RWPE2 (cell line): ENCODE data around the gene GANC.
A peak's percentile ranks its signal among the peaks of the same experiment; 100 is the strongest.

Source experiments
- ATAC-seq: fragments of 200-7000 bp; cut with Tn5 transposase; 3 replicates; pipeline ENCODE4 v1.9.1; 2021; ENCODE audit warnings: low read depth
- DNase-seq: peaks from one replicate; pipeline ENCODE4 v3.0.0-alpha.2; 2020; ENCODE audit warnings: low spot score
- H3K27ac ChIP-seq: fragments of 450-650 bp; 2 replicates; pipeline ENCODE4 v1.5.1; 2017; ENCODE audit warnings: mild to moderate bottlenecking; ENCODE audit not compliant: poor library complexity, severe bottlenecking
- H3K27me3 ChIP-seq: fragments of 250-450 bp; sonication (Bioruptor Pico); 2 replicates; pipeline ENCODE4 v1.5.1; 2021; ENCODE audit warnings: mild to moderate bottlenecking, moderate library complexity; ENCODE audit not compliant: insufficient read depth, poor library complexity, severe bottlenecking
- H3K36me3 ChIP-seq: fragments of 250-450 bp; sonication (Bioruptor Pico); 2 replicates; pipeline ENCODE4 v1.5.1; 2020; ENCODE audit warnings: low read depth, mild to moderate bottlenecking, moderate library complexity
- H3K4me1 ChIP-seq: fragments of 250-450 bp; sonication (Bioruptor Pico); 2 replicates; pipeline ENCODE4 v1.5.1; 2021; ENCODE audit warnings: mild to moderate bottlenecking, moderate library complexity; ENCODE audit not compliant: insufficient read depth, poor library complexity, severe bottlenecking
- H3K4me3 ChIP-seq: fragments of 250-450 bp; sonication (Bioruptor Pico); 2 replicates; pipeline ENCODE4 v1.5.1; 2021; ENCODE audit warnings: mild to moderate bottlenecking, moderate library complexity; ENCODE audit not compliant: severe bottlenecking
- H3K9me3 ChIP-seq: fragments of 250-450 bp; sonication (Bioruptor Pico); 2 replicates; pipeline ENCODE4 v1.5.1; 2021; ENCODE audit warnings: mild to moderate bottlenecking, moderate library complexity; ENCODE audit not compliant: severe bottlenecking
- CTCF ChIP-seq: fragments of 450-650 bp; IDR thresholded peaks from one replicate; pipeline ENCODE4 v1.5.1; 2017; ENCODE audit warnings: mild to moderate bottlenecking, moderate library complexity; ENCODE audit not compliant: poor library complexity, severe bottlenecking

Gene GANC

GRCh38 chr15:42385980-42386700 lies 113.1 kb downstream of the GANC start:
- DNase-seq (peak; percentile 43), ATAC-seq (no peak)
- no peak overlapping the region for H3K27ac ChIP-seq
- H3K27me3 ChIP-seq: no peaks in the 10 kb centered on the region
- no peaks in the 10 kb centered on the region for H3K36me3 ChIP-seq
- TF ChIP-seq CTCF: no peak
- no peaks in the 10 kb centered on the region for H3K4me1 ChIP-seq
- no peak overlapping the region for H3K4me3 ChIP-seq
- H3K9me3 ChIP-seq: no peaks in the 10 kb centered on the region

- Histone ChIP-seq H3K4me3 (no peak overlapping the region), H3K9me3 (no peaks in the 10 kb centered on the region), H3K36me3 (no peaks in the 10 kb centered on the region), H3K27me3 (no peaks in the 10 kb centered on the region), H3K27ac (no peak overlapping the region), H3K4me1 (no peaks in the 10 kb centered on the region)
- ATAC-seq: no peak
- DNase-seq: peak; percentile 19
- TF ChIP-seq CTCF: no peak
Observed at GRCh38 chr15:42387603-42388002, 114.6 kb downstream of the GANC start.

- DNase-seq (no peak), ATAC-seq (no peak)
- H3K36me3 ChIP-seq: no peaks in the 10 kb centered on the region
- no peaks in the 10 kb centered on the region for H3K9me3 ChIP-seq
- no peak overlapping the region for H3K27ac ChIP-seq
- TF ChIP-seq CTCF: no peak
- no peak overlapping the region for H3K4me3 ChIP-seq
- H3K4me1 ChIP-seq: no peaks in the 10 kb centered on the region
- no peaks in the 10 kb centered on the region for H3K27me3 ChIP-seq
Observed at GRCh38 chr15:42392309-42393024, 119.5 kb downstream of the GANC start.

- H3K9me3 ChIP-seq: no peaks in the 10 kb centered on the region
- DNase-seq: no peak
- H3K4me3 ChIP-seq: no peak overlapping the region
- no peak for ATAC-seq
- H3K36me3 ChIP-seq: no peaks in the 10 kb centered on the region
- H3K27ac ChIP-seq: no peak overlapping the region
- no peaks in the 10 kb centered on the region for H3K4me1 ChIP-seq
- TF ChIP-seq CTCF: no peak
- H3K27me3 ChIP-seq: no peaks in the 10 kb centered on the region
Observed at GRCh38 chr15:42394106-42394505, 121.1 kb downstream of the GANC start.

GRCh38 chr15:42395838-42396237 lies 122.8 kb downstream of the GANC start:
- Histone ChIP-seq H3K9me3 (no peaks in the 10 kb centered on the region), H3K4me3 (no peak overlapping the region), H3K27ac (no peak overlapping the region), H3K4me1 (no peaks in the 10 kb centered on the region), H3K36me3 (no peaks in the 10 kb centered on the region), H3K27me3 (no peaks in the 10 kb centered on the region)
- DNase-seq: no peak
- TF ChIP-seq CTCF: no peak
- no peak for ATAC-seq
